HCT116 (cell line): ENCODE results near the gene DEXI. TPM values are rescaled to one million over a fixed set of nuclear protein-coding genes. Genes with fewer than 3 reads are reported as not detected.

Experiments used
- ATAC-seq: fragments of 200-7000 bp; cut with Tn5 transposase; 2 replicates; pipeline ENCODE4 v1.9.1; 2020; ENCODE audit warnings: mild to moderate bottlenecking, moderate library complexity
- BruUV-seq: library from RNA; stranded (reverse); fragments of 400-500 nt; replicated peaks from 2 replicates; lab custom pipeline; 2021; lab: Mats Ljungman, UMichigan
- CTCF ChIA-PET: fragments of 300-600 bp; sonication (Branson Sonifier 250); formaldehyde crosslinking; loops from one replicate; lab custom pipeline; 2021; ENCODE audit warnings: antibody characterized with exemption; lab: Charles Lee
- POLR2A ChIA-PET: fragments of 300-600, 350-600 bp; sonication (Branson Sonifier 250); formaldehyde crosslinking; loops from one replicate; lab custom pipeline; 2021; ENCODE audit warnings: antibody characterized with exemption; lab: Charles Lee
- RAD21 ChIA-PET, 2 experiments: fragments of 300-600 bp; sonication (Branson Sonifier 250); formaldehyde crosslinking; loops; one replicate each; lab custom pipeline; 2023; ENCODE audit warnings: low total read pairs in 2 of 2; ENCODE audit not compliant: uncharacterized antibody in 2 of 2, unreplicated experiment in 2 of 2, low non-redundant PET in 1 of 2; lab: Charles Lee
- DNase-seq: peaks from one replicate; pipeline ENCODE4 v3.0.0-alpha.2; 2010; ENCODE audit warnings: low read depth, low spot score
- H2AFZ ChIP-seq: fragments of 200-600 bp; shearing (Covaris generic), sonication (generic); 2 replicates; pipeline ENCODE4 v1.6.1; 2017; ENCODE audit warnings: low read depth, mixed run types, mixed read lengths, antibody characterized with exemption, low read length; ENCODE audit not compliant: poor library complexity, severe bottlenecking
- H3K27ac ChIP-seq: 2 replicates; pipeline ENCODE4 v1.5.1; 2012; ENCODE audit warnings: low read depth, low read length
- H3K27me3 ChIP-seq: fragments of 200-600 bp; sonication (generic); 2 replicates; pipeline ENCODE4 v1.6.1; 2016; ENCODE audit warnings: mixed run types, low read length, mixed read lengths; ENCODE audit not compliant: insufficient read depth
- H3K36me3 ChIP-seq, 2 experiments: fragments of 200-500 bp in 1 of 2; fragments of 200-600 bp in 1 of 2; sonication (Bioruptor generic) in 1 of 2; sonication (generic) in 1 of 2; 2 replicates each; pipeline versions ENCODE4 v1.5.1 to v1.6.1; 2014 to 2016; ENCODE audit warnings: low read length in 2 of 2, inconsistent platforms in 1 of 2, mixed read lengths in 1 of 2, mixed run types in 1 of 2; ENCODE audit not compliant: insufficient read depth in 2 of 2, control insufficient read depth in 1 of 2
- H3K4me1 ChIP-seq, 2 experiments: fragments of 200-600 bp in 1 of 2; sonication (generic) in 1 of 2; 2 replicates each; pipeline versions ENCODE4 v1.5.1 to v1.6.1; 2012 to 2017; ENCODE audit warnings: low read length in 2 of 2, inconsistent platforms in 1 of 2, mild to moderate bottlenecking in 1 of 2, mixed read lengths in 1 of 2, mixed run types in 1 of 2, moderate library complexity in 1 of 2; ENCODE audit not compliant: insufficient read depth in 2 of 2, control insufficient read depth in 1 of 2
- H3K4me2 ChIP-seq: fragments of 200-600 bp; sonication (generic); 2 replicates; pipeline ENCODE4 v1.6.1; 2017; ENCODE audit warnings: mixed run types, low read length, mixed read lengths
- H3K4me3 ChIP-seq, 2 experiments: fragments of 200-600 bp in 1 of 2; sonication (generic) in 1 of 2; replicated peaks in 1 of 2; 2 replicates each; pipeline ENCODE4 v1.5.1; 2011 to 2016; ENCODE audit warnings: low read length in 2 of 2, control low read depth in 1 of 2, low read depth in 1 of 2, mild to moderate bottlenecking in 1 of 2, mixed read lengths in 1 of 2, mixed run types in 1 of 2
- H3K79me2 ChIP-seq: fragments of 200-600 bp; sonication (generic); 2 replicates; pipeline ENCODE4 v1.6.1; 2017; ENCODE audit warnings: mild to moderate bottlenecking, mixed run types, low read length, moderate library complexity, mixed read lengths; ENCODE audit not compliant: insufficient read depth
- H3K9ac ChIP-seq: fragments of 200-600 bp; sonication (generic); 2 replicates; pipeline ENCODE4 v1.6.1; 2016; ENCODE audit warnings: low read length, mixed read lengths
- H3K9me2 ChIP-seq: fragments of 200-600 bp; sonication (generic), shearing (Covaris generic); 2 replicates; pipeline ENCODE4 v1.6.1; 2017; ENCODE audit warnings: mixed run types, mild to moderate bottlenecking, moderate library complexity; ENCODE audit not compliant: insufficient read depth
- H3K9me3 ChIP-seq, 2 experiments: fragments of 200-500 bp in 1 of 2; fragments of 200-600 bp in 1 of 2; sonication (Bioruptor generic) in 1 of 2; sonication (generic) in 1 of 2; 2 replicates each; pipeline ENCODE4 v1.6.1; 2014 to 2017; ENCODE audit warnings: low read length in 2 of 2, mixed read lengths in 2 of 2, inconsistent platforms in 1 of 2, low read depth in 1 of 2, mild to moderate bottlenecking in 1 of 2, mixed run types in 1 of 2, moderate library complexity in 1 of 2; ENCODE audit not compliant: control insufficient read depth in 1 of 2, insufficient read depth in 1 of 2
- H4K20me1 ChIP-seq: fragments of 200-600 bp; sonication (generic), shearing (Covaris generic); 2 replicates; pipeline ENCODE4 v1.6.1; 2017; ENCODE audit warnings: mixed run types, mild to moderate bottlenecking, moderate library complexity; ENCODE audit not compliant: insufficient read depth
- CEBPB ChIP-seq: IDR thresholded peaks from 2 replicates; pipeline ENCODE4 v1.6.1; 2012; ENCODE audit warnings: low read depth
- CTCF ChIP-seq, 3 experiments: fragments of 200-600 bp in 1 of 3; sonication (generic) in 1 of 3; IDR thresholded peaks in 2 of 3; conservative IDR thresholded peaks in 1 of 3; 2 replicates each; pipeline ENCODE4 v1.5.1; 2012 to 2017; ENCODE audit warnings: low read depth in 2 of 3, low read length in 2 of 3, antibody characterized with exemption in 1 of 3, borderline replicate concordance in 1 of 3, control low read depth in 1 of 3, mild to moderate bottlenecking in 1 of 3, mixed read lengths in 1 of 3, mixed run types in 1 of 3, moderate library complexity in 1 of 3; ENCODE audit not compliant: insufficient read depth in 1 of 3
- EGR1 ChIP-seq: IDR thresholded peaks from 2 replicates; pipeline ENCODE4 v1.6.1; 2012; ENCODE audit warnings: low read depth
- ELF1 ChIP-seq: IDR thresholded peaks from 2 replicates; pipeline ENCODE4 v1.6.1; 2012; ENCODE audit warnings: low read depth, borderline replicate concordance
- EZH2 ChIP-seq: fragments of 200-600 bp; sonication (generic); IDR thresholded peaks from 2 replicates; pipeline ENCODE4 v1.6.1; 2017; ENCODE audit warnings: antibody characterized with exemption, mixed run types
- JUND ChIP-seq: IDR thresholded peaks from 2 replicates; pipeline ENCODE4 v1.6.1; 2012
- POLR2A ChIP-seq: IDR thresholded peaks from 2 replicates; pipeline ENCODE4 v1.7.0; 2011; ENCODE audit warnings: borderline replicate concordance; ENCODE audit not compliant: insufficient read depth, insufficient read length; ENCODE audit errors: extremely low read depth
- RAD21 ChIP-seq: IDR thresholded peaks from 2 replicates; pipeline ENCODE4 v1.6.1; 2012; ENCODE audit warnings: low read depth, mild to moderate bottlenecking
- SIN3A ChIP-seq: IDR thresholded peaks from 2 replicates; pipeline ENCODE4 v1.6.1; 2012; ENCODE audit warnings: low read depth
- SP1 ChIP-seq: IDR thresholded peaks from 2 replicates; pipeline ENCODE4 v1.6.1; 2012; ENCODE audit warnings: low read depth
- SRF ChIP-seq: IDR thresholded peaks from 2 replicates; pipeline ENCODE4 v1.6.1; 2012; ENCODE audit warnings: low read depth
- ZFX ChIP-seq: fragments of 450-650 bp; IDR thresholded peaks from 2 replicates; pipeline ENCODE4 v1.6.1; 2017
- ZNF274 ChIP-seq: fragments of 200-500 bp; sonication (Bioruptor generic); IDR thresholded peaks from 2 replicates; pipeline ENCODE4 v1.6.1; 2014; ENCODE audit warnings: mild to moderate bottlenecking, low read depth, low read length, inconsistent platforms
- intact Hi-C: fragments of 100-400 bp; cut with micrococcal nuclease; formaldehyde crosslinking; loops from 2 replicates; pipeline ENCODE4 v1.10.0; 2022
- total RNA-seq: library from RNA; stranded (reverse); gene quantifications from one replicate; pipeline ENCODE4 v1.2.1, GENCODE V29; 2021; ENCODE audit not compliant: unreplicated experiment
- TF ChIP-seq, protein P1 (sequence below): IDR thresholded peaks from 2 replicates; pipeline ENCODE4 v1.6.1; 2012
- TF ChIP-seq, protein P2 (sequence below): IDR thresholded peaks from 2 replicates; pipeline ENCODE4 v1.6.1; 2011; ENCODE audit warnings: mild to moderate bottlenecking, low read length, moderate library complexity; ENCODE audit not compliant: insufficient replicate concordance; ENCODE audit errors: extremely low read depth
- TF ChIP-seq, protein P3 (sequence below): IDR thresholded peaks from 2 replicates; pipeline ENCODE4 v1.6.1; 2012; ENCODE audit warnings: low read depth

The DEXI gene
- total RNA-seq, 1 experiment from 2014 or later, result 37.8 TPM

DNA sequence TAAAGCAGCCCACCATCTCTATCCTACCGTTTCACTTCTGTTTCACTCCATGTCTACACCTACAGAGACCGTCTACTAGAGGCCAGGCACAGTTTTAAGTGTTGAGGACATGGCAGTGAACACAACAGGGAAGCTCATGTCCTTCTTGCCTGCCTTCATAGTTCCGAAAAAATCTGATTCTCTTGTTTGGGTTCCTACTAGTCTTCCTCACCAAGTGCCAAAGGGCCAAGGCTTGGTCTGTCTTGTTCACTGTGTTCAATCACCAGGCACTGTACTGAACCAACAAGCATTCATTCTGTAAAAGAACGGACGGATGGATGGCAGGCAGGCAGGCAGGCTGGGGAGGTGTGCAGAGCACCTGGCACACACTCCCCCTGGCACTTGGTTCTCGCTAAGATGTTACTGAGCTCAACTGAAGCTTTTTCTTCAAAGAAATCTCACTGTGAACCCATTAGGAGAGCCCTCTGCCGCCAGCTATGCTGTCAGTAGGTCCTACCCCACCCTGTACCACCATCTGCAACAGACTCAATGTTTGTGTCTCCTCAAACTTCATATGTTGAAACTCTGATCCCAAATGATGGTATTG is 2.5 kb downstream of the DEXI start:
- ATAC-seq, result no peak
- no peaks in the 10 kb centered on the region for H3K9me2 ChIP-seq
- H3K4me1 ChIP-seq, result peaks cover 18 to 26% of the 10 kb centered on the region in 2 experiments
- intact Hi-C loops, result no loop called here
- BruUV-seq, result no TSS peak
- H3K9me3 ChIP-seq, result no peaks in the 10 kb centered on the region
- ChIA-PET POLR2A (interaction anchor here (0.6 kb wide), 1 partner anchor 1794 kb away, joined by 8 read pairs; no protein-coding TSS in a partner anchor), CTCF (no interaction called here), RAD21 (no interaction called here)
- H3K27ac ChIP-seq, result no peak overlapping the region
- 0 out of 2 replicates have a peak, but pooled peaks cover 7% of the 10 kb centered on the region for H4K20me1 ChIP-seq
- no peak overlapping the region for H2AFZ ChIP-seq
- no peak overlapping the region for H3K4me3 ChIP-seq
- H3K79me2 ChIP-seq, result peaks cover 72% of the 10 kb centered on the region
- H3K27me3 ChIP-seq, result no peaks in the 10 kb centered on the region
- peak overlapping the region; percentile 94; the same call in 1 of the 2 replicates for H3K4me2 ChIP-seq
- peaks cover 9 to 38% of the 10 kb centered on the region in 2 experiments; a peak in 2 of 4 replicates for H3K36me3 ChIP-seq
- 0 out of 2 replicates have a peak overlapping the region, but pooled peaks have one; percentile 3 for H3K9ac ChIP-seq
- no peak for DNase-seq
- TF ChIP-seq JUND, result no peak
- TF ChIP-seq ZFX, result no peak
- TF ChIP-seq ELF1, result no peak
- TF ChIP-seq, protein P1, sequence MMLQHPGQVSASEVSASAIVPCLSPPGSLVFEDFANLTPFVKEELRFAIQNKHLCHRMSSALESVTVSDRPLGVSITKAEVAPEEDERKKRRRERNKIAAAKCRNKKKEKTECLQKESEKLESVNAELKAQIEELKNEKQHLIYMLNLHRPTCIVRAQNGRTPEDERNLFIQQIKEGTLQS, result no peak
- no peak for TF ChIP-seq SIN3A
- no peak for TF ChIP-seq SRF
- TF ChIP-seq ZNF274, result no peak
- TF ChIP-seq SP1, result no peak
- TF ChIP-seq EGR1, result no peak
- TF ChIP-seq EZH2, result no peak
- no peak for TF ChIP-seq RAD21
- TF ChIP-seq CTCF (IDR thresholded peaks at IDR 0.05 in 2 of 3, conservative IDR thresholded peaks at IDR 0.05 in 1 of 3; ENCODE audit: borderline replicate concordance in 1 of 3, insufficient read depth in 1 of 3, low read depth in 2 of 3, low read length in 2 of 3), result no peak
- no peak for TF ChIP-seq POLR2A
- TF ChIP-seq, protein P2, sequence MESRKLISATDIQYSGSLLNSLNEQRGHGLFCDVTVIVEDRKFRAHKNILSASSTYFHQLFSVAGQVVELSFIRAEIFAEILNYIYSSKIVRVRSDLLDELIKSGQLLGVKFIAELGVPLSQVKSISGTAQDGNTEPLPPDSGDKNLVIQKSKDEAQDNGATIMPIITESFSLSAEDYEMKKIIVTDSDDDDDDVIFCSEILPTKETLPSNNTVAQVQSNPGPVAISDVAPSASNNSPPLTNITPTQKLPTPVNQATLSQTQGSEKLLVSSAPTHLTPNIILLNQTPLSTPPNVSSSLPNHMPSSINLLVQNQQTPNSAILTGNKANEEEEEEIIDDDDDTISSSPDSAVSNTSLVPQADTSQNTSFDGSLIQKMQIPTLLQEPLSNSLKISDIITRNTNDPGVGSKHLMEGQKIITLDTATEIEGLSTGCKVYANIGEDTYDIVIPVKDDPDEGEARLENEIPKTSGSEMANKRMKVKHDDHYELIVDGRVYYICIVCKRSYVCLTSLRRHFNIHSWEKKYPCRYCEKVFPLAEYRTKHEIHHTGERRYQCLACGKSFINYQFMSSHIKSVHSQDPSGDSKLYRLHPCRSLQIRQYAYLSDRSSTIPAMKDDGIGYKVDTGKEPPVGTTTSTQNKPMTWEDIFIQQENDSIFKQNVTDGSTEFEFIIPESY, result no peak
- TF ChIP-seq, protein P3, sequence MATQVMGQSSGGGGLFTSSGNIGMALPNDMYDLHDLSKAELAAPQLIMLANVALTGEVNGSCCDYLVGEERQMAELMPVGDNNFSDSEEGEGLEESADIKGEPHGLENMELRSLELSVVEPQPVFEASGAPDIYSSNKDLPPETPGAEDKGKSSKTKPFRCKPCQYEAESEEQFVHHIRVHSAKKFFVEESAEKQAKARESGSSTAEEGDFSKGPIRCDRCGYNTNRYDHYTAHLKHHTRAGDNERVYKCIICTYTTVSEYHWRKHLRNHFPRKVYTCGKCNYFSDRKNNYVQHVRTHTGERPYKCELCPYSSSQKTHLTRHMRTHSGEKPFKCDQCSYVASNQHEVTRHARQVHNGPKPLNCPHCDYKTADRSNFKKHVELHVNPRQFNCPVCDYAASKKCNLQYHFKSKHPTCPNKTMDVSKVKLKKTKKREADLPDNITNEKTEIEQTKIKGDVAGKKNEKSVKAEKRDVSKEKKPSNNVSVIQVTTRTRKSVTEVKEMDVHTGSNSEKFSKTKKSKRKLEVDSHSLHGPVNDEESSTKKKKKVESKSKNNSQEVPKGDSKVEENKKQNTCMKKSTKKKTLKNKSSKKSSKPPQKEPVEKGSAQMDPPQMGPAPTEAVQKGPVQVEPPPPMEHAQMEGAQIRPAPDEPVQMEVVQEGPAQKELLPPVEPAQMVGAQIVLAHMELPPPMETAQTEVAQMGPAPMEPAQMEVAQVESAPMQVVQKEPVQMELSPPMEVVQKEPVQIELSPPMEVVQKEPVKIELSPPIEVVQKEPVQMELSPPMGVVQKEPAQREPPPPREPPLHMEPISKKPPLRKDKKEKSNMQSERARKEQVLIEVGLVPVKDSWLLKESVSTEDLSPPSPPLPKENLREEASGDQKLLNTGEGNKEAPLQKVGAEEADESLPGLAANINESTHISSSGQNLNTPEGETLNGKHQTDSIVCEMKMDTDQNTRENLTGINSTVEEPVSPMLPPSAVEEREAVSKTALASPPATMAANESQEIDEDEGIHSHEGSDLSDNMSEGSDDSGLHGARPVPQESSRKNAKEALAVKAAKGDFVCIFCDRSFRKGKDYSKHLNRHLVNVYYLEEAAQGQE, result no peak
- TF ChIP-seq CEBPB, result no peak
